Measurements from ENCODE around the gene USP6. TPM values are rescaled to one million over a fixed set of nuclear protein-coding genes. Genes with fewer than 3 reads are reported as not detected.
"Not testable (repeated sequence)": the region's sequence is repeated elsewhere in the genome, so short reads cannot be mapped to it uniquely, and the experiment has no call there.

The USP6 gene
- total RNA-seq, 1 experiment from 2014 or later: 0.11 TPM

DNA sequence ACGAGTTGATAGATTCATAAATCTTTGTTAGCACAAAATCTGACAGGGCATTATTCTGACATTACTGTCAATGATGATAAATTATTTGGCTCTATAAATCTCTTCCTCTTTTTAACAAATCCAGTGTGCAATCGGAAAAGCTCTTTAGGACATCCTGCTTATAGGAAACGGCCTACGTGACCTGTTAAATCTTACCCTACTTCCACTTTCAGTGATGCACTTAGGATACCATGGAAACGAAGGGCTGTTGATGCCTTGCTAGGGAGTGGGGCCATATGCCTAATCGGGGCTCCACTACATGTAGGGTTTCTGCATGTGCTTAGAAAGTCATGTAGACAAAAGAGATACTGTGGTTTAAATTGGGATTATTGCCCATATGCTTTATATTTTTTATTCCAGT is 48.6 kb downstream of the USP6 start:
- Histone ChIP-seq H4K20me1 (ENCODE audit: insufficient read depth) (no peaks in the 10 kb centered on the region), H3K9me3 (ENCODE audit: insufficient read depth, low read depth) (0 out of 2 replicates have a peak, but pooled peaks cover 4% of the 10 kb centered on the region), H3F3A (ENCODE audit: insufficient read depth, low read depth) (no peaks in the 10 kb centered on the region), H3K4me1 (replicated peaks; ENCODE audit: insufficient read depth) (no peaks in the 10 kb centered on the region), H3K4me2 (no peak overlapping the region), H3K27me3 (ENCODE audit: insufficient read depth, low read depth) (peaks cover 6% of the 10 kb centered on the region; the same call in 1 of the 2 replicates), H3K4me3 (no peak overlapping the region), H2AFZ (no peak overlapping the region), H3K27ac (no peak overlapping the region), H3K36me3 (ENCODE audit: low read depth) (no peaks in the 10 kb centered on the region), H3K9me2 (ENCODE audit: insufficient read depth) (no peaks in the 10 kb centered on the region), H3K79me2 (ENCODE audit: low read depth) (no peaks in the 10 kb centered on the region)
- TF ChIP-seq, protein P1, sequence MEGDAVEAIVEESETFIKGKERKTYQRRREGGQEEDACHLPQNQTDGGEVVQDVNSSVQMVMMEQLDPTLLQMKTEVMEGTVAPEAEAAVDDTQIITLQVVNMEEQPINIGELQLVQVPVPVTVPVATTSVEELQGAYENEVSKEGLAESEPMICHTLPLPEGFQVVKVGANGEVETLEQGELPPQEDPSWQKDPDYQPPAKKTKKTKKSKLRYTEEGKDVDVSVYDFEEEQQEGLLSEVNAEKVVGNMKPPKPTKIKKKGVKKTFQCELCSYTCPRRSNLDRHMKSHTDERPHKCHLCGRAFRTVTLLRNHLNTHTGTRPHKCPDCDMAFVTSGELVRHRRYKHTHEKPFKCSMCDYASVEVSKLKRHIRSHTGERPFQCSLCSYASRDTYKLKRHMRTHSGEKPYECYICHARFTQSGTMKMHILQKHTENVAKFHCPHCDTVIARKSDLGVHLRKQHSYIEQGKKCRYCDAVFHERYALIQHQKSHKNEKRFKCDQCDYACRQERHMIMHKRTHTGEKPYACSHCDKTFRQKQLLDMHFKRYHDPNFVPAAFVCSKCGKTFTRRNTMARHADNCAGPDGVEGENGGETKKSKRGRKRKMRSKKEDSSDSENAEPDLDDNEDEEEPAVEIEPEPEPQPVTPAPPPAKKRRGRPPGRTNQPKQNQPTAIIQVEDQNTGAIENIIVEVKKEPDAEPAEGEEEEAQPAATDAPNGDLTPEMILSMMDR (conservative IDR thresholded peaks at IDR 0.05): no peak
- no peak for TF ChIP-seq EZH2 (IDR thresholded peaks at IDR 0.05; ENCODE audit: low read depth)
- ChIA-PET POLR2A (ENCODE audit: unreplicated experiment) (no interaction called here), CTCF (no interaction called here)
- intact Hi-C loops (cut with micrococcal nuclease; ENCODE audit: unreplicated experiment): no loop called here
- BruUV-seq (replicated peaks): no TSS peak
- no peak for DNase-seq

DNA sequence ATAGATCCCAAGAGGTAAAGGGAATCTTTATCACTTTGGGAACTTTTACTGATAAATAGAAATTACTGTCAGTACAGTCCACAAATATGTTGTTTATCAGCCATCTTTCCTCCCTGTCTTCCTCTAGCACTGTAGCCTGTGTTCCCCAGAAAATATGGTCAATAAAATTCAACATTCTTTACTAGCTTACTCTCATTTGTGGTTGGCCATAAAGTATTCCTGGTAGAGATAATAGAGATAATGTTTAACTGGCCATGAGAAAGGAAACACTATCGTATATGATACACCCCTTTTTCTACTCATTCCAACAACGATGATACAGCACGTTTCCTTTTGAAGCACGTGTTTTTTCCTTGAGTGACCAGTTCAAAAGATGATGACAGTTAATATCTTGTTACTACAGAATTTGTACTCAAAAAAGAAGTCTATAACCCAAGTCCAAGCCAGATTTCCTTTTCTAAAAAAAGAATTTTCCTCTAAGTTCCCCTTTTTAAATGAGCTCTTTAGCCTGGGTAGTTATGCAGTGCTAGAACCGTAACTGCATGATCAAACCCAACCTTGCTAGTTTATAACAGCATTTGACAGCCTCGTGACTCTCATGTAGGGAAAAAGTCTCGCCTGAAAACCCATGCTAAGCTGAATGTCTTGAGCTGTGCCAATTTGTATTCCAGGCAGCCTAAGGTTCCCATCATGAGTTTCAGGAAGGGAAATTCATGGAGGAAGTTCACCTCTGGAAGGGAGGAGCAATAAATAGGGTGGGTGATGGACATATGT is 50.1 kb downstream of the USP6 start:
- H3K36me3 ChIP-seq (ENCODE audit: low read depth); H4K20me1 ChIP-seq (ENCODE audit: insufficient read depth); H3K4me2 ChIP-seq; H2AFZ ChIP-seq; H3F3A ChIP-seq (ENCODE audit: insufficient read depth, low read depth); H3K4me3 ChIP-seq; POLR2A ChIA-PET (ENCODE audit: unreplicated experiment); H3K27ac ChIP-seq; H3K9me3 ChIP-seq (ENCODE audit: insufficient read depth, low read depth); H3K4me1 ChIP-seq (replicated peaks; ENCODE audit: insufficient read depth); CTCF ChIA-PET; H3K79me2 ChIP-seq (ENCODE audit: low read depth); H3K9me2 ChIP-seq (ENCODE audit: insufficient read depth); BruUV-seq (replicated peaks); DNase-seq; intact Hi-C loops (cut with micrococcal nuclease; ENCODE audit: unreplicated experiment); H3K27me3 ChIP-seq (ENCODE audit: insufficient read depth, low read depth): not testable (repeated sequence)

DNA sequence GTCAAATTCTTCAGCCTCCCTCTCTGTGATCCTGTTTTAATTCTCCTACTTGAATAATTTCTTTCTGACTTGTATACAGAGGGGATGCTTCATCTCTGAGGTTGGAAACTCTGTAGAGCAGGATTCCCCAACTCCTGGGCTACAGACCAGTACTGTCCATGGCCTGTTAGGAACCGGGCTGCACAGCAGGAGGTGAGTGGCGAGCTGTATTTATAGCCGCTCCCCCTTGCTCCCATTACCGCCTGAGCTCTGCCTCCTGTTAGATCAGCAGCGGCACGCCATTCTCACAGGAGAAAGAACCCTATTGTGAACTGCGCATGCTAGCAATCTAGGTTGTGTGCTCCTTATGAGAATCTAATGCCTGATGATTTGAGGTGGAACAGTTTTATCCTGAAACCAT is 59.2 kb downstream of the USP6 start:
- H3K9me2 ChIP-seq (ENCODE audit: insufficient read depth); H3K27me3 ChIP-seq (ENCODE audit: insufficient read depth, low read depth); intact Hi-C loops (cut with micrococcal nuclease; ENCODE audit: unreplicated experiment); CTCF ChIA-PET; H2AFZ ChIP-seq; H3K4me2 ChIP-seq; DNase-seq; H3K4me1 ChIP-seq (replicated peaks; ENCODE audit: insufficient read depth); BruUV-seq (replicated peaks); H3K36me3 ChIP-seq (ENCODE audit: low read depth); H3K79me2 ChIP-seq (ENCODE audit: low read depth); POLR2A ChIA-PET (ENCODE audit: unreplicated experiment); H3K4me3 ChIP-seq; H4K20me1 ChIP-seq (ENCODE audit: insufficient read depth); H3F3A ChIP-seq (ENCODE audit: insufficient read depth, low read depth); H3K27ac ChIP-seq: not testable (repeated sequence)
- peaks cover 35% of the 10 kb centered on the region; the same call in 1 of the 2 replicates for H3K9me3 ChIP-seq (ENCODE audit: insufficient read depth, low read depth)

DNA sequence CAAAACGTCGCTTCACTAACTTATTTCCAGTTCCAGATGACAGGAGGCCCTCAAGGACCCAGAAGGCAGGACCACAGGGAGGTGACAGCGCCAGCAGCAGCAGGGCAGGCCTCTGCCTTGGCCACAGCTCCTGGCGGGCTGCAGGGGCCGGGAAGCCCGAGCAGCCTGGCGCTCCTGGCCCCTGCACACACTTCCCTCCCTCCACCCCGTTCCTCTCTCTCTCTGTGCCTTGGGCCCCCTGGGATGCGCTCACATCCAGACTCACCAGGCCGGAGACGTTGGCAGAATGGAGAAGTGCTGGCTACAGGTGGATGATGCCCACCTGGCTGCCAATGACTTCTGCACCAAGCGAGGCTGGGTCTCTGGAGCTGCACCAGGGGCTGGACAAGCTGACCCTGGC is 63.2 kb downstream of the USP6 start:
- intact Hi-C loops (cut with micrococcal nuclease; ENCODE audit: unreplicated experiment): no loop called here
- Histone ChIP-seq H3F3A (ENCODE audit: insufficient read depth, low read depth) (peaks cover 29% of the 10 kb centered on the region), H4K20me1 (ENCODE audit: insufficient read depth) (no peaks in the 10 kb centered on the region), H2AFZ (no peak overlapping the region), H3K27me3 (ENCODE audit: insufficient read depth, low read depth) (no peaks in the 10 kb centered on the region), H3K9me2 (ENCODE audit: insufficient read depth) (no peaks in the 10 kb centered on the region), H3K4me1 (replicated peaks; ENCODE audit: insufficient read depth) (no peaks in the 10 kb centered on the region), H3K4me3 (no peak overlapping the region), H3K4me2 (no peak overlapping the region), H3K79me2 (ENCODE audit: low read depth) (no peaks in the 10 kb centered on the region), H3K27ac (no peak overlapping the region), H3K9me3 (ENCODE audit: insufficient read depth, low read depth) (peaks cover 66% of the 10 kb centered on the region), H3K36me3 (ENCODE audit: low read depth) (no peaks in the 10 kb centered on the region; the same call in 1 of the 2 replicates)
- no peak for TF ChIP-seq EZH2 (IDR thresholded peaks at IDR 0.05; ENCODE audit: low read depth)
- TF ChIP-seq, protein P1 (conservative IDR thresholded peaks at IDR 0.05): no peak
- BruUV-seq (replicated peaks): no TSS peak
- CTCF ChIA-PET: no interaction called here
- POLR2A ChIA-PET (ENCODE audit: unreplicated experiment): no interaction called here
- no peak for DNase-seq
